ENCODE measurements around the gene CASS4.
"Not testable (repeated sequence)": the region's sequence is repeated elsewhere in the genome, so short reads cannot be mapped to it uniquely, and the experiment has no call there.

CASS4 gene, protein sequence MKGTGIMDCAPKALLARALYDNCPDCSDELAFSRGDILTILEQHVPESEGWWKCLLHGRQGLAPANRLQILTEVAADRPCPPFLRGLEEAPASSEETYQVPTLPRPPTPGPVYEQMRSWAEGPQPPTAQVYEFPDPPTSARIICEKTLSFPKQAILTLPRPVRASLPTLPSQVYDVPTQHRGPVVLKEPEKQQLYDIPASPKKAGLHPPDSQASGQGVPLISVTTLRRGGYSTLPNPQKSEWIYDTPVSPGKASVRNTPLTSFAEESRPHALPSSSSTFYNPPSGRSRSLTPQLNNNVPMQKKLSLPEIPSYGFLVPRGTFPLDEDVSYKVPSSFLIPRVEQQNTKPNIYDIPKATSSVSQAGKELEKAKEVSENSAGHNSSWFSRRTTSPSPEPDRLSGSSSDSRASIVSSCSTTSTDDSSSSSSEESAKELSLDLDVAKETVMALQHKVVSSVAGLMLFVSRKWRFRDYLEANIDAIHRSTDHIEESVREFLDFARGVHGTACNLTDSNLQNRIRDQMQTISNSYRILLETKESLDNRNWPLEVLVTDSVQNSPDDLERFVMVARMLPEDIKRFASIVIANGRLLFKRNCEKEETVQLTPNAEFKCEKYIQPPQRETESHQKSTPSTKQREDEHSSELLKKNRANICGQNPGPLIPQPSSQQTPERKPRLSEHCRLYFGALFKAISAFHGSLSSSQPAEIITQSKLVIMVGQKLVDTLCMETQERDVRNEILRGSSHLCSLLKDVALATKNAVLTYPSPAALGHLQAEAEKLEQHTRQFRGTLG

DNA sequence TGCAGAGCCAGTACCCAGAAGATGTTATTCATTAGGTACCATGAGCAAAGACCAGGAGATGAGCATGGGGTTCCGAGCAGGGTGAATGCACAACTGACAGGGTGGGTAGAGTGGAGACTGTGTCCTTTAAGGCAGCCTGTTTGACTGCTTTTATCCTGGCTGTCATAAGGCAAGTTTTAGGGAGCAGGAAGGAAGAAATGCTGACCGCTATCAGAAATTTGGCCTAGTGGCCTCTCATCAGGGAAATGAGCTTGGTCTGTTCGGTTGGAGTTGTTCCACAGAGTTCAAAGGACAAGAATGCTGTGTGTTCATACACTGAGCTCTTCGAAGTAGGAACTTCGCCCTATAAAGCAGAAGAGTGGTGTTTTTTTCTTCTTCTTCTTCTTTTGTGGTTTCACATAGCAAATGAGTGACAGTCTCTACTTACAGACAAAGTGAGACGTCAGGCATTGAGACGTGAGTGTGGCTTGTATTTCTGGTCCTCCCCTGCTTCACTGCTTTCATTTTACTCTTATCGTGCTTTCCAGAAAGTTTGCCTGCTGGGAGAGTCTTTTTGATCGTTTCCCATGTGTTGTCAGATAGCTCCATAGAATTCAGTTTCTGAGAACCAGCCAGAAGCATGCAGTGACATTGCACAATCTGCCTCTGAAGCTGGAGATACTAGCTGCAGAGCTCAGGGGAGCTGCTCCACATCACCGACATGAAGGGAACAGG, at the start of gene CASS4:
CASS4 (plus strand) TSS at position 502 of the 714 bp plus-strand sequence; CDS start at position 701, 199 bp downstream.
- no peak for DNase-seq

DNA sequence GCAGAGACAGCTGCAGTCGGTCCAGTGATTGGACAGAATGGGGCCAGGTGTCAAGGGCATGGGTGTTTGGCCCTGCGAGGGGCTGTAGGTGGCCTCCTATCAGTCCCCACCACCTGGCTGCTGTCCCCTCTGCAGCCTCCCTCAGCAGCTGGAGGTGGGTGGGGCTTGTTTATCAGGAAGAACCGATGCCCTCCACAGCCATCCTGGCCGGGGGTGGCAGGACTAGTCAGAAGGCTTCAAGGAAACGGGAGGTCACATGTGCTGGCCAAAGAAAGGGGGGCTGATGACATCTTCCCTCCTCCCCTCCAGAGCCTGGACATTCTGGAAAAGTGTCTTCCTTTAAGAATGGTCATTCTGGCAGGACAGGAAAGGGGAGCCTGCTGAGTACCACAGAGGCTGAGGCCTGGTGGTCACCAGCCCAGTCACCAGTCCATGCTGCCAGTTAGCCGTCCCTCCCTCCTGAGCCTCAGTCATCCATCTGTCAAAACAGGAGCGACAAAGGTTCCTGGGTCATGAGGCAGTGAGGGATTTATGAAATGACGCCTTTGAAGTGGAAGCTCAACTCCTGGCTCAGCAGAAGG, 49.1 kb upstream of the CASS4 start:
- no peak for DNase-seq

DNA sequence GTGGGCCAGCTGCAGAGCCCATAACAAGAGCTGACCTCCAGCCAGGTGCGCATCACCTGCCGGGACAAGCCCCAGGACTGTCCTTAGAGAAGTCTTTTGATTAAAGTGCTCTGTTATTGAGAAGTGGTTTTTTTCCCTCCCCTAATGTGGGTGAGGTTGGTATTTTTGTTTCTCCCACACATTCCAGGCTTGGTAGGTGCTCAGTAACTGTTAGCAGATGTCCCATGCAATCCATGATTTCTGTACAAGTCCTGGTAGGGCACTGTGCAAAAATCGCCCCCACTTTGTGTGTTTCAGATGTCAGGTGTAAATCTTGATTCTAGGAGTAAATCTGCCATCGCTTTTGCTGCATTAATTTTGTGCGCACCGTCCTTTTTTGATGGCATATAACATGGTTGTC, 48.6 kb upstream of the CASS4 start:
- no peak for DNase-seq

GRCh38 chr20:56368351-56369134, 43.5 kb upstream of the CASS4 start:
- DNase-seq, result no peak

DNA sequence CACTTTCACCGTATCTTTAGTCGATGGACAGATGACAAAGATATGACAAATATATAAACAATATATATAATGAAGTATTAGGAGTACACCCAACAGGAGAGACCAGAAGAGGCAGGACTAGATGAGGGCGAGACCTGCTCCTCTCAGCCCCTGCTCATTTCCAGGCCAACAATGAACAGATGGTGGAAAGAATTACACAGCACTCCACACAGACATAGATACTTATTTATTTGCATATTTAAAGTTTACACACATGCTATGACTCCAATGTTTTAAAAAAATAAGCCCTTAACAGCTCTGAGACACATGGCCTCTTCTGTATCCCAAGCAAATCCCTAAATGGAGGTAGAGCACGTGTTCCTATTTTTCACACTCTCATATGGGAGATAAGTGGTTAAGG, 42.9 kb upstream of the CASS4 start:
- DNase-seq, result no peak

GRCh38 chr20:56371977-56372376, 40.1 kb upstream of the CASS4 start:
- DNase-seq, result no peak

DNA sequence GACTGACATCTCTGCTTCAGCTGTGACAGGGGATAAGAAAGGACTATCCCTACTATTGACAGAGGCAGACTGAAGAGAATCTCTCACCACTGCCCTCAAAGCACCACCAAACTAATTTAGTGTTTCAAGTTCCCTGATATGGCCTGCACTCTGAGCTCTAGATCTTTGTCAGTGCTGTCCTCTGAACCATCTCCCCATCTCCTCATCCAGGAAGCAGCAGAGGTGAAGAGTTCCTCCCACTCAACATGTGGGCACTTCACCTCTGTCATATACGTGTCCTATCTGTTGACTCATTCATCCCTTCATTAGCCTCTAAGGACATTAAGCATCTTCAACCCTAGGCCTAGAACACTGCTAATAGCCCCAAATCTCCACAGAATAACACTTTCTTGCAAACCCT, 39.2 kb upstream of the CASS4 start:
- DNase-seq, result no peak

- DNase-seq, result no peak
Observed at GRCh38 chr20:56373942-56374341, 38.1 kb upstream of the CASS4 start.

DNA sequence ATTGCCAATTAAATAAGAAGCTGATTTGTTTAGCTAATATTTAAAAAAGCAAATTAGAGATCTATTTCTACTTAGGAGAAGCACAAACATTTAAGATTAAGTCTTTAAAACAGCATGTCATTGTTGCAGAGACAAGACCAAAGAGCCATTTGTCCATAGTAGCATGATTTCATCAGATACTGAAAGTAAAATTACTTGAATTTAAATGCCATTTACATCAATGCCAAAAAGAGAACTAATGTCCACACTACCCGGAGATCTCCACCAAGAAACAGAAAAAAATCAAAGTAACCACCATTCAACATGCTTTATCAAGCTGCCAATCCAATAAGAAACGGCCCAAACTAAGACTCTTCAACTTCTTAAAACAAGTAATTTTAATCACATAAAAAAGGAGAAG, 35.7 kb upstream of the CASS4 start:
- no peak for DNase-seq

GRCh38 chr20:56378386-56378785, 33.7 kb upstream of the CASS4 start:
- no peak for DNase-seq

DNA sequence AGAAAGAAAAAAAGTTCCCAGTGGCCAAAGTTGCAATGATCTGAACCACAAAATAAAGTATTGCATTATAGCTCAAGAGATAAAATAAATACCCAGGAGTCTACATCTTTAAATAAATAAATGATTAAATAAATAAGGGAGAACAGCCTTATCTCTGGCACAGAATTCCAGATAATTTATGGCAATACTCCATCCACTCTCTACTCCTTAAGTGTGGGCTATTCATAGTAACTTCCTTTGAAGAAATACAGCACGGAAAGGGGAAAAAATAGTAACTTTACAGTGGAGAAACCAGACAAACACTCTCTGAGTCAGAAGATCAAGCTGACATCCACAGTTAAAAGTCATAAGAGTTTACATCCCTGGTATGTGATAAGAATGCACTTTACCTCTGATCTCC, 31.7 kb upstream of the CASS4 start:
- DNase-seq, result no peak

GRCh38 chr20:56381501-56381900, 30.6 kb upstream of the CASS4 start:
- no peak for DNase-seq

- DNase-seq, result no peak
Observed at GRCh38 chr20:56382696-56383095, 29.4 kb upstream of the CASS4 start.

DNA sequence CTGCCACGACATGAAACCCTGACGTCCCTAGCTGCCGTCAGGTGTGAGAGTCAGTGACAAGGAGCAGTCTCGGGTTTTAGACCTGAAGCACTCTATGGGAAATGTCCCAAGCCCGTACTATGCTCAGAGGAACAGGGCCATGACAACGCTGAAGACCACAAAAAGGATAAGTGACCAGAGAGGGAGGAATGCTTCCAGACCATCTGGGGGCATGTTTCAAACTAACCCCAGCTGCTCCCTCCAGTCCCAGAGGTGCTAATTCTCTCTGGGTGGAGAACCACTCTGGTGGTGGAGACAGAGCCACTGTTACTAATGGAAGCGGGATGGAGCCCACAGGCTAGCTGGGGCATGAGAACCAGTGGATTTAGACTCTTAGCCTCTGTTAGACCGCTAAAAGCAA, 28.7 kb upstream of the CASS4 start:
- no peak for DNase-seq

GRCh38 chr20:56385130-56385529, 26.9 kb upstream of the CASS4 start:
- DNase-seq, result no peak

- no peak for DNase-seq
Observed at GRCh38 chr20:56386219-56386618, 25.8 kb upstream of the CASS4 start.

DNA sequence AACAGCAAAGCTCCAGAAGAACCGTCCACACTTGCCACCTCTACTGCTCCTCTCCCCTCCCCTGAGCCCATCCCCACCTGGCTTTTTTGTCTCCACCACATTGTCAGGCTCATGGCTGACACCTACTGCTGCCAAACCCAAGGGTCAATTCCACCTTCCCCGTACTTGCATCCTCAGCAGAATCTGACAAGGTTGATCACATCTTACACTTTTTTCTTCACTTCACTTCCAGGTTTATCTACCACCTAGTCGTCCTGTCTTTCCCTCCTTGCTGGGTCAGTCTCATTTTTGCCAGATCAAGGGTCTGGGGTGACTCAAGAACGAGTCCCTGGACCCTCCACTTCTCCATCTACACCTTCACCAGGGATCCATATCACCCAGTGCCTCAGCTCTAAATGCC, 23.2 kb upstream of the CASS4 start:
- no peak for DNase-seq

- no peak for DNase-seq
Observed at GRCh38 chr20:56389807-56390206, 22.3 kb upstream of the CASS4 start.

- not testable (repeated sequence) for DNase-seq
Observed at GRCh38 chr20:56390396-56390795, 21.7 kb upstream of the CASS4 start.

DNA sequence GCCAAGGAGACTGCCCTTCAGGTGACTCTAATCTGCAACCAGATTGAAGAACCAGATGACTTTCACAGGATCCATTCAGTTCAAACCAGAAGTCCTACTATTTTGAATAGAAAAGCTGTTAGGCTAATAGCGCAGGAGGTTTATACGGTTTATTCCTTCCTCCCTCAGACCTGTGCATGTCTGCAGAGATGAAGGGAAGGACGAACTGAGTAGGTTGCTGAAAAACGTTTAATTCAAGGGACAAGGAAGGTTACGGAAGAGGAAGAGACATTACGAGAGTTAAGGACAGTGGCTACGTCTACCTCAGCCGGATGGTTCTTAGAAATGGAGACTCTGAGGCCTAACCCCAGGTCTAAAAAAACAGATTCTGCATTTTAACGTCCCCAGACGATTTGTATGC, 21.0 kb upstream of the CASS4 start:
- DNase-seq, result no peak

DNA sequence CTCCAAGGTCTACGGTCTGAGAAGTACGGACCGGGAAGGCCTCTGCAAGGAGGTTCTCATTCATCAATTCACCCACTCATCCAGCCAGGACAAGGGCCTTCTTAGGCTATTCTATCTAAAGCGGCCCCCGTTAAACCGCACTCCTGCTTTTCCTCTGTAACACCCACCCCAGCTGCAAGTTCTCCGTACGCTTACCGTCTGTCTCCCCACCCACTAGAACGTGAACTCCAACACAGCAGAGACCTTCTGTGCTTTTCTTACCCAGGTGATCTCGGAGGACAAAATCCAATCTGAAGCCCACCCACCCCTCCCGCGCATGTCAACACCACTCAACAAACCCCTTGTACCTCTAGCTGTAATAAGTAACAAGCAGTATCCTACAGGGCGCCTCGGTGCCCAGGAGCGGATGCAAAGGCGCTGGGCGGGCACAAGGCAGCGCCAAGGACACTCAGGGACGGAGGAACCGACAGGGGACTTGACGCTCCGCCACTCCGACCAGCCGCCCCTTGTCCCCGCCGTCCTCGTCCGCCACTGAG, 20.4 kb upstream of the CASS4 start:
- no peak for DNase-seq

Measured in NCI-H2029 (cell line).